Cardiac muscle cell (in vitro differentiated cells and primary cell): ENCODE data around the gene GVQW3. TPM values are rescaled to one million over a fixed set of nuclear protein-coding genes. Genes with fewer than 3 reads are reported as not detected.

Experiments used
- DNase-seq, 2 donors: peaks; one replicate each; pipeline versions ENCODE4 v3.0.0 to v3.0.0-alpha.2; 2010 to 2017; ENCODE audit warnings: low read depth in 1 of 2, low spot score in 1 of 2
- H3K27ac ChIP-seq: fragments of 200-600 bp; sonication (generic); 2 replicates; pipeline ENCODE4 v1.5.1; 2016
- H3K27me3 ChIP-seq: fragments of 200-600 bp; sonication (generic); 2 replicates; pipeline ENCODE4 v1.6.0; 2016; ENCODE audit warnings: control low read depth
- H3K36me3 ChIP-seq: fragments of 200-600 bp; sonication (generic); 2 replicates; pipeline ENCODE4 v1.5.1; 2016; ENCODE audit warnings: control low read depth
- H3K4me1 ChIP-seq: fragments of 200-600 bp; sonication (generic); 2 replicates; pipeline ENCODE4 v1.8.1; 2017; ENCODE audit warnings: low read depth, mild to moderate bottlenecking, mixed run types
- H3K4me3 ChIP-seq: fragments of 200-600 bp; sonication (generic); 2 replicates; pipeline ENCODE4 v1.5.1; 2016; ENCODE audit warnings: mild to moderate bottlenecking
- H3K9me3 ChIP-seq: fragments of 200-600 bp; sonication (generic); 2 replicates; pipeline ENCODE4 v1.5.1; 2017; ENCODE audit warnings: low read depth, mild to moderate bottlenecking, control low read depth
- CTCF ChIP-seq: IDR thresholded peaks from 2 replicates; pipeline ENCODE4 v1.5.1; 2012; ENCODE audit warnings: low read depth, mild to moderate bottlenecking, low read length
- polyA plus RNA-seq: library from polyadenylated mRNA; unstranded; fragments of >200 nt; fragmentation: Nextera tagmentation; extraction: Ambion mirVana; gene quantifications from 2 replicates; pipeline ENCODE4 v1.2.1, GENCODE V29; 2016
- total RNA-seq: library from RNA; depleted of rRNA; stranded (reverse); fragments of >200 nt; gene quantifications from 2 replicates; pipeline ENCODE4 v1.2.3, GENCODE V29; 2016

Gene GVQW3
- total and polyA plus RNA-seq, 2 experiments from 2014 or later: 3.9 to 13.3 TPM

- H3K27me3 ChIP-seq: no peaks in the 10 kb centered on the region
- peak within 1 kb of the TSS; percentile 91 for H3K4me3 ChIP-seq
- peak within 1 kb of the TSS; percentile 97 for H3K27ac ChIP-seq
- H3K36me3 ChIP-seq: peaks cover 18% of the 10 kb centered on the region
- DNase-seq: peak; percentile 98 to 100
- no peak for TF ChIP-seq CTCF
- H3K9me3 ChIP-seq: no peaks in the 10 kb centered on the region
- peaks cover 9% of the 10 kb centered on the region for H3K4me1 ChIP-seq
These were observed 63.4 kb downstream of the GVQW3 start, which contains the start of gene EMSY for GRCh38 chr11:76444384-76445120. Gene EMSY (plus strand): TSS chr11:76445018. CDS start chr11:76446939, 1,921 bp downstream.

GRCh38 chr11:76445121-76446084, 64.3 kb downstream of the GVQW3 start:
- Histone ChIP-seq H3K27me3 (no peaks in the 10 kb centered on the region), H3K4me1 (peaks cover 9% of the 10 kb centered on the region), H3K36me3 (peaks cover 18% of the 10 kb centered on the region), H3K9me3 (no peaks in the 10 kb centered on the region), H3K4me3 (peak overlapping the region; percentile 91), H3K27ac (peak overlapping the region; percentile 86)
- DNase-seq: peak; percentile 90 to 92
- no peak for TF ChIP-seq CTCF

GRCh38 chr11:76448506-76448905, 67.4 kb downstream of the GVQW3 start:
- Histone ChIP-seq H3K27ac (no peak overlapping the region), H3K4me3 (no peak overlapping the region), H3K36me3 (peaks cover 22% of the 10 kb centered on the region), H3K27me3 (no peaks in the 10 kb centered on the region), H3K9me3 (no peaks in the 10 kb centered on the region), H3K4me1 (peaks cover 6% of the 10 kb centered on the region)
- TF ChIP-seq CTCF: no peak
- DNase-seq: no peak

- no peaks in the 10 kb centered on the region for H3K27me3 ChIP-seq
- H3K36me3 ChIP-seq: peaks cover 10% of the 10 kb centered on the region
- peaks cover 22% of the 10 kb centered on the region for H3K4me1 ChIP-seq
- TF ChIP-seq CTCF: no peak
- H3K27ac ChIP-seq: peak overlapping the region; percentile 91
- H3K4me3 ChIP-seq: no peak overlapping the region
- H3K9me3 ChIP-seq: no peaks in the 10 kb centered on the region
- DNase-seq: no peak
These were observed 72.1 kb downstream of the GVQW3 start for GRCh38 chr11:76453248-76453647.

- H3K36me3 ChIP-seq: peaks cover 4% of the 10 kb centered on the region
- no peaks in the 10 kb centered on the region for H3K27me3 ChIP-seq
- peaks cover 32% of the 10 kb centered on the region for H3K4me1 ChIP-seq
- no peaks in the 10 kb centered on the region for H3K9me3 ChIP-seq
- peak overlapping the region; percentile 91 for H3K27ac ChIP-seq
- H3K4me3 ChIP-seq: no peak overlapping the region
- DNase-seq: peak; percentile 60 to 71
- TF ChIP-seq CTCF: no peak
These were observed 74.2 kb downstream of the GVQW3 start for GRCh38 chr11:76455331-76455730.
